K562 (cell line): ENCODE measurements around the gene PLXNB3. TPM values are rescaled to one million over a fixed set of nuclear protein-coding genes. Genes with fewer than 3 reads are reported as not detected.
A peak's percentile ranks its signal among the peaks of the same experiment; 100 is the strongest.

Experiments used
- ATAC-seq: fragments of 200-7000 bp; cut with Tn5 transposase; 3 replicates; pipeline ENCODE4 v1.9.1; 2020; ENCODE audit warnings: moderate library complexity
- BruUV-seq: library from RNA; stranded (reverse); fragments of 400-500 nt; replicated peaks from 2 replicates; lab custom pipeline; 2021; lab: Mats Ljungman, UMichigan
- CTCF ChIA-PET: fragments of 300-600 bp; formaldehyde crosslinking; extraction: SDS; loops from one replicate; lab custom pipeline; 2021; ENCODE audit warnings: low intra/inter-chr PET ratio; lab: Yijun Ruan, JAX
- POLR2A ChIA-PET: fragments of 300-600, 350-650 bp; sonication (Branson Sonifier 250); formaldehyde crosslinking; extraction: SDS; loops from one replicate; lab custom pipeline; 2021; ENCODE audit warnings: antibody characterized with exemption, inconsistent platforms; lab: Yijun Ruan, JAX
- DNase-seq, 4 experiments: peaks; one replicate each; pipeline versions ENCODE4 v3.0.0 to v3.0.0-alpha.2; 2011 to 2018; ENCODE audit warnings: low spot score in 3 of 4, mixed read lengths in 3 of 4; ENCODE audit errors: extremely low read depth in 1 of 4
- FAIRE-seq: peaks from 2 replicates; lab custom pipeline; 2011; peaks lifted over from hg19 to GRCh38; lab: Jason Lieb, UNC
- H2AFZ ChIP-seq: 2 replicates; pipeline ENCODE4 v1.6.0; 2011; ENCODE audit warnings: low read depth, low read length, control low read depth, inconsistent platforms
- H3K27ac ChIP-seq: fragments of 200-600 bp; 3 replicates; pipeline ENCODE4 v1.8.0; 2011; ENCODE audit warnings: low read depth, mild to moderate bottlenecking, control low read depth, inconsistent platforms, low read length, moderate library complexity, mixed read lengths; ENCODE audit errors: extremely low read depth
- H3K27me3 ChIP-seq, 2 experiments: fragments of 300-600 bp in 1 of 2; 2 replicates in 1 of 2; 3 replicates in 1 of 2; pipeline versions ENCODE4 v1.6.0 to v1.8.0; 2011; ENCODE audit warnings: inconsistent platforms in 2 of 2, low read length in 2 of 2, mild to moderate bottlenecking in 1 of 2, mixed read lengths in 1 of 2, moderate library complexity in 1 of 2; ENCODE audit not compliant: control insufficient read depth in 2 of 2, insufficient read depth in 2 of 2
- H3K36me3 ChIP-seq: fragments of 300-600 bp; 3 replicates; pipeline ENCODE4 v1.8.0; 2011; ENCODE audit warnings: mild to moderate bottlenecking, low read length, inconsistent platforms; ENCODE audit not compliant: control insufficient read depth, insufficient read depth
- H3K4me1 ChIP-seq, 2 experiments: fragments of 200-600 bp in 1 of 2; replicated peaks in 1 of 2; 2 replicates in 1 of 2; 3 replicates in 1 of 2; pipeline versions ENCODE4 v1.5.1 to v1.8.0; 2011; ENCODE audit warnings: inconsistent platforms in 2 of 2, low read length in 2 of 2, mild to moderate bottlenecking in 1 of 2, mixed read lengths in 1 of 2, moderate library complexity in 1 of 2; ENCODE audit not compliant: control insufficient read depth in 2 of 2, insufficient read depth in 2 of 2
- H3K4me2 ChIP-seq: 2 replicates; pipeline ENCODE4 v1.6.1; 2011; ENCODE audit warnings: low read length, control low read depth, inconsistent platforms, mixed read lengths; ENCODE audit not compliant: insufficient read depth
- H3K4me3 ChIP-seq: fragments of 200-600 bp; sonication (generic), shearing (Covaris generic); 2 replicates; pipeline ENCODE4 v1.5.1; 2016; ENCODE audit warnings: control low read depth, inconsistent platforms
- H3K79me2 ChIP-seq: fragments of 200-600 bp; 3 replicates; pipeline ENCODE4 v1.8.0; 2011; ENCODE audit warnings: low read length, inconsistent platforms; ENCODE audit not compliant: control insufficient read depth, insufficient read depth
- H3K9ac ChIP-seq, 2 experiments: 2 replicates each; pipeline versions ENCODE4 v1.6.0 to v1.6.1; 2011; ENCODE audit warnings: low read depth in 2 of 2, low read length in 2 of 2, control low read depth in 1 of 2, inconsistent platforms in 1 of 2, mild to moderate bottlenecking in 1 of 2, mixed read lengths in 1 of 2; ENCODE audit not compliant: insufficient read depth in 1 of 2
- H3K9me1 ChIP-seq: one replicate; pipeline ENCODE4 v1.6.0; 2011; ENCODE audit warnings: inconsistent platforms, mild to moderate bottlenecking, low read length, moderate library complexity; ENCODE audit not compliant: control insufficient read depth, insufficient read depth
- H3K9me3 ChIP-seq: replicated peaks from 2 replicates; pipeline ENCODE4 v1.5.1; 2011; ENCODE audit warnings: low read depth, low read length, inconsistent platforms; ENCODE audit not compliant: control insufficient read depth, insufficient read depth
- H4K20me1 ChIP-seq: replicated peaks from 2 replicates; pipeline ENCODE4 v1.6.1; 2011; ENCODE audit warnings: low read length, inconsistent platforms, mixed read lengths; ENCODE audit not compliant: control insufficient read depth, insufficient read depth
- ATF4 ChIP-seq: fragments of 450-650 bp; formaldehyde crosslinking; IDR thresholded peaks from 2 replicates; pipeline ENCODE4 v1.4.0; 2022; ENCODE audit warnings: mild to moderate bottlenecking, moderate library complexity
- BDP1 ChIP-seq: IDR thresholded peaks from 3 replicates; pipeline ENCODE4 v1.6.1; 2011; ENCODE audit not compliant: insufficient read length, insufficient read depth
- CHD1 ChIP-seq: fragments of 200-600 bp; sonication (generic); IDR thresholded peaks from one replicate; pipeline ENCODE4 v1.6.1; 2012; ENCODE audit warnings: mild to moderate bottlenecking, moderate library complexity, low read length, inconsistent platforms
- DEAF1 ChIP-seq: fragments of 450-650 bp; formaldehyde crosslinking; IDR thresholded peaks from 2 replicates; pipeline ENCODE4 v1.4.0; 2020; ENCODE audit warnings: mild to moderate bottlenecking, moderate library complexity
- EP400 ChIP-seq: fragments of 450-650 bp; IDR thresholded peaks from 2 replicates; pipeline ENCODE4 v1.6.1; 2017; ENCODE audit warnings: antibody characterized with exemption, mild to moderate bottlenecking, moderate library complexity
- FOXJ2 ChIP-seq: fragments of 200-800 bp; sonication (Bioruptor generic); IDR thresholded peaks from 2 replicates; pipeline ENCODE4 v1.6.1; 2016; ENCODE audit warnings: missing genetic modification characterization, missing compliant biosample characterization
- GATA2 ChIP-seq: sonication (generic); formaldehyde crosslinking; IDR thresholded peaks from 2 replicates; pipeline ENCODE4 v1.4.0; 2020; ENCODE audit warnings: mild to moderate bottlenecking, missing genetic modification reagents
- HLTF ChIP-seq: fragments of 450-650 bp; IDR thresholded peaks from 2 replicates; pipeline ENCODE4 v1.6.1; 2016
- KAT8 ChIP-seq: fragments of 450-650 bp; IDR thresholded peaks from 2 replicates; pipeline ENCODE4 v1.6.1; 2016; ENCODE audit warnings: low read depth, mild to moderate bottlenecking
- L3MBTL2 ChIP-seq: fragments of 450-650 bp; IDR thresholded peaks from 2 replicates; pipeline ENCODE4 v1.6.1; 2016; ENCODE audit warnings: mild to moderate bottlenecking, moderate library complexity
- RNF2 ChIP-seq: sonication (generic); IDR thresholded peaks from 2 replicates; pipeline ENCODE4 v1.6.1; 2016
- ZBTB9 ChIP-seq: fragments of 450-650 bp; formaldehyde crosslinking; IDR thresholded peaks from 2 replicates; pipeline ENCODE4 v1.4.0; 2020; ENCODE audit warnings: mild to moderate bottlenecking, moderate library complexity
- ZC3H8 ChIP-seq: fragments of 450-650 bp; IDR thresholded peaks from 2 replicates; pipeline ENCODE4 v1.6.1; 2017
- ZNF592 ChIP-seq: fragments of 450-650 bp; IDR thresholded peaks from 2 replicates; pipeline ENCODE4 v1.6.1; 2017; ENCODE audit warnings: antibody characterized with exemption, mild to moderate bottlenecking
- ZSCAN32 ChIP-seq: fragments of 450-650 bp; formaldehyde crosslinking; IDR thresholded peaks from 2 replicates; pipeline ENCODE4 v1.4.0; 2020; ENCODE audit warnings: mild to moderate bottlenecking, moderate library complexity
- WGBS: fragments of 100-300 bp; shearing (Covaris generic); methylation state at CpG from one replicate; pipeline ENCODE4 v1.1.6; 2016; ENCODE audit warnings: low coverage, mixed read lengths; ENCODE audit not compliant: insufficient coverage; ENCODE audit errors: missing lambda C conversion rate; 5-methylcytosine and 5-hydroxymethylcytosine counted together
- in situ Hi-C: fragments of 300-500 bp; cut with MboI; formaldehyde crosslinking; loops from 4 replicates; pipeline ENCODE4 v1.15.0; 2018; ENCODE audit warnings: inconsistent platforms, mixed read lengths
- intact Hi-C: fragments of 100-400 bp; cut with micrococcal nuclease; formaldehyde crosslinking; loops from 2 replicates; pipeline ENCODE4 v1.14.2; 2022
- polyA plus RNA-seq, 8 experiments: library from polyadenylated mRNA; depleted of rRNA in 4 of 8; stranded (reverse) in 5 of 8; unstranded in 3 of 8; fragments of >200 nt; fragmentation: Nextera tagmentation in 2 of 8; fragmentation: Illumina TruSeq in 1 of 8; extraction: Ambion mirVana in 2 of 8; extraction: Trizol in 1 of 8; gene quantifications; 2 replicates each; pipeline versions ENCODE4 v1.2.1 to v1.2.3, GENCODE V29; 2011 to 2014; ENCODE audit warnings: inconsistent platforms in 1 of 8, missing spikeins in 1 of 8
- total RNA-seq, 7 experiments: library from RNA; depleted of rRNA in 6 of 7; stranded (reverse); fragments of >200 nt in 6 of 7; fragmentation: Illumina TruSeq in 2 of 7; extraction: Trizol in 2 of 7; gene quantifications; 2 replicates each; pipeline versions ENCODE4 v1.2.1 to v1.2.3, GENCODE V29; 2011 to 2021; ENCODE audit warnings: low replicate concordance in 1 of 7

Gene PLXNB3
- total and polyA plus RNA-seq, 9 of the 15 experiments (the other 6 are each of a cell fraction or from before 2014, with no cell fraction given), result 0.22 to 2.0 (median 1.4) TPM; not detected in 2

GRCh38 chrX:153791104-153791852, 27.2 kb downstream of the PLXNB3 start:
- H3K9me3 ChIP-seq, result no peaks in the 10 kb centered on the region
- H4K20me1 ChIP-seq, result no peaks in the 10 kb centered on the region; the same call in 1 of the 2 replicates
- DNase-seq (peak; percentile 25 to 67 (median 36)), ATAC-seq (no peak), FAIRE-seq (peak; percentile 83)
- intact Hi-C loops (no loop called here), in situ Hi-C loops (no loop called here)
- peaks cover 65% of the 10 kb centered on the region; the same call in 2 of the 3 replicates for H3K36me3 ChIP-seq
- H3K4me1 ChIP-seq, result peaks cover 33 to 54% of the 10 kb centered on the region in 2 experiments
- peaks cover 3% of the 10 kb centered on the region for H3K9me1 ChIP-seq
- H3K79me2 ChIP-seq, result peaks cover 56% of the 10 kb centered on the region
- POLR2A ChIA-PET, result no interaction called here
- 16% methylated on average over 16 of the region's 17 CpGs for WGBS
- BruUV-seq, result no TSS peak
- no peaks in the 10 kb centered on the region for H3K27me3 ChIP-seq
- peak overlapping the region; percentile 19 for H3K27ac ChIP-seq
- no peak overlapping the region for H2AFZ ChIP-seq
- CTCF ChIA-PET, result no interaction called here
- no peak overlapping the region for H3K4me3 ChIP-seq
- peak overlapping the region; percentile 53 for H3K4me2 ChIP-seq
- H3K9ac ChIP-seq, result peak overlapping the region in 1 of 2 experiments; percentile 84; a peak in 3 of 4 replicates
- TF ChIP-seq HLTF (no peak), ATF4 (CRISPR knock-in tag) (no peak), RNF2 (no peak), ZNF592 (no peak), CHD1 (no peak), ZSCAN32 (no peak), BDP1 (no peak), EP400 (0 out of 2 replicates have a peak, but pooled peaks have one; percentile 18), L3MBTL2 (no peak), ZC3H8 (no peak), DEAF1 (CRISPR knock-in tag) (no peak), FOXJ2 (peak; percentile 71), KAT8 (no peak), GATA2 (CRISPR knock-in tag) (0 out of 2 replicates have a peak, but pooled peaks have one; percentile 26), ZBTB9 (CRISPR knock-in tag) (no peak)
